Stimulated activated CD4-positive, alpha-beta T cell treated with anti-CD3 and anti-CD28 coated beads, Interleukin-2, amount 100 ng/mL, for 48 hours (primary cell): Measurements from ENCODE around the gene ZPR1.
"Not testable (repeated sequence)": the region's sequence is repeated elsewhere in the genome, so short reads cannot be mapped to it uniquely, and the experiment has no call there.

Experiments used
- DNase-seq, 2 donors: peaks; one replicate each; pipeline ENCODE4 v3.0.0-alpha.2; 2020

Gene ZPR1, protein sequence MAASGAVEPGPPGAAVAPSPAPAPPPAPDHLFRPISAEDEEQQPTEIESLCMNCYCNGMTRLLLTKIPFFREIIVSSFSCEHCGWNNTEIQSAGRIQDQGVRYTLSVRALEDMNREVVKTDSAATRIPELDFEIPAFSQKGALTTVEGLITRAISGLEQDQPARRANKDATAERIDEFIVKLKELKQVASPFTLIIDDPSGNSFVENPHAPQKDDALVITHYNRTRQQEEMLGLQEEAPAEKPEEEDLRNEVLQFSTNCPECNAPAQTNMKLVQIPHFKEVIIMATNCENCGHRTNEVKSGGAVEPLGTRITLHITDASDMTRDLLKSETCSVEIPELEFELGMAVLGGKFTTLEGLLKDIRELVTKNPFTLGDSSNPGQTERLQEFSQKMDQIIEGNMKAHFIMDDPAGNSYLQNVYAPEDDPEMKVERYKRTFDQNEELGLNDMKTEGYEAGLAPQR

DNA sequence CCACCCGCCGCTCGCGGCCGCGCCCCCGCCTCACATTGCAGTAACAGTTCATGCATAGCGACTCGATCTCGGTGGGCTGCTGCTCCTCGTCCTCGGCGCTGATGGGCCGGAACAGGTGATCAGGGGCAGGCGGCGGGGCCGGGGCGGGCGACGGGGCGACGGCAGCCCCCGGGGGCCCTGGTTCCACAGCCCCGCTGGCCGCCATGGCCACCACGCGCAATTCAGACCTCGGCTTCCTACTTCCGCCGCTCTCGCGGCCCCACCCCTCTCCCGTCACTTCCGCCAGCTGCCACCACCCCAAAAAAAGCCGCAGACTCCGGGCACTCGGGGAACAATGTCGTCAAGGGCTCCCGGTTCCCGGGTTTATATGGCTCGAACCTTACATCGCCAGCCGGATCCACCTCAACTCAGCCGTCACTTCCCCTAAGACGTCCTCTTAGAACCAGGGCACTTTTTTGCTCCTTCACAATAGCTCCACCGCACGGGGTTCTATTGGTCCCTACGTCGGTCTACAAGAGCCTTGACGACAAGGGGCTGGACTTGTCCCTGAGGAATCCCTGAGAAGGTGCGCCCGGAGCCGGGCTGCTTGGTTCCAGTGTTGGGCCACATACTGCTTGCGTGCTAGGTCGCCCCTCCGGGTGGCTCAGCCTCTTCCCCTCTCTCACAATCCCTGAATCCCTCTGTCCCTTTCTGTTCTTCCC is at the start of gene ZPR1:
TSS of gene ZPR1 (minus strand) at position 238 of the 701 bp plus-strand sequence. CDS start at position 205, 33 bp downstream.
- peak; percentile 74 to 75 for DNase-seq

DNA sequence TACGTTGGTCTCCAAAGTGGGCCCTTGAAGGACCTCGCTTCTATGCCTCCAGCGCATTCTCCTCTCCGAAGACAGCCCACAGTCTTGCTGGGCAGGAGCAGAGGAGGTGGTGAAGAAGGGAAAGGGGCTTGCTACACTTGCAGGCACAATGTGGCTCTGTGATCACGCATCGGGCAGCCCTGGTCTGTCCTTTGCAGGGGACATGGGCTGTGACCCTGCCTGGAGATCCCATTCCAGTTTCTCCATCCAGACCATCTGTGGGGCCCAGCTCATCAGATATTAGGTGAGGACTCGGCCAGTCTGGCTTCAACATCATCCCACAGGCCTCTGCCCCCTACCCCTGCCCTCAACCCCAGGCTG is 48.8 kb upstream of the ZPR1 start:
- no peak for DNase-seq

DNA sequence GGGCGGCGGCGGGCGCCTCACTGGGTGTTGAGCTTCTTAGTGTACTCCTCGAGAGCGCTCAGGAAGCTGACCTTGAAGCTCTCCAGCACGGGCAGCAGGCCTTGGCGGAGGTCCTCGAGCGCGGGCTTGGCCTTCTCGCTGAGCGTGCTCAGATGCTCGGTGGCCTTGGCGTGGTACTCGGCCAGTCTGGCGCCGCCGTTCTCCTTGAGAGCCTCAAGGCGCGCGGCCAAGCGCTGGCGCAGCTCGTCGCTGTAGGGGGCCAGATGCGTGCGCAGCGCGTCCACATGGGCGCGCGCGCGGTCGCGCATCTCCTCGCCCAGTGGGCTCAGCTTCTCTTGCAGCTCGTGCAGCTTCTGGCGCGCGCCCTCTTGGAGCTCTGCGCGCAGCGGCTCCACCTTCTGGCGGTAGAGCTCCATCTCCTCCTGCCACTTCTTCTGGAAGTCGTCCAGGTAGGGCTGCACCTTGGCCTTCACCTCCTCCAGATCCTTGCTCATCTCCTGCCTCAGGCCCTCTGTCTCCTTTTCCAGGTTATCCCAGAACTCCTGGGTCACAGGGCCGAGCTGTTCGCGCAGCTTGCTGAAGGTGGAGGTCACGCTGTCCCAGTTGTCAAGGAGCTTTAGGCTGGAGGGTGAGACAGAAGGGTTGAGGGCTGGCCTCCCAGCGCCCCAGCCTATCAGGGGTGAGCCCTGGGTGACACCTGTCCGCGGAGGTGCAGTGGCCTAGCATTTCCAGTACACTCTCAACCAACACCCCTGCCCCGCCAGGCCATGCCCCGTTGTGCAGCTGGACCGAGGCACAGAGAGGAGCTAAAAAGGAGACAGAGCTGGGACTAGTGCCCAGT is 48.2 kb upstream of the ZPR1 start:
- peak; percentile 63 to 73 for DNase-seq

DNA sequence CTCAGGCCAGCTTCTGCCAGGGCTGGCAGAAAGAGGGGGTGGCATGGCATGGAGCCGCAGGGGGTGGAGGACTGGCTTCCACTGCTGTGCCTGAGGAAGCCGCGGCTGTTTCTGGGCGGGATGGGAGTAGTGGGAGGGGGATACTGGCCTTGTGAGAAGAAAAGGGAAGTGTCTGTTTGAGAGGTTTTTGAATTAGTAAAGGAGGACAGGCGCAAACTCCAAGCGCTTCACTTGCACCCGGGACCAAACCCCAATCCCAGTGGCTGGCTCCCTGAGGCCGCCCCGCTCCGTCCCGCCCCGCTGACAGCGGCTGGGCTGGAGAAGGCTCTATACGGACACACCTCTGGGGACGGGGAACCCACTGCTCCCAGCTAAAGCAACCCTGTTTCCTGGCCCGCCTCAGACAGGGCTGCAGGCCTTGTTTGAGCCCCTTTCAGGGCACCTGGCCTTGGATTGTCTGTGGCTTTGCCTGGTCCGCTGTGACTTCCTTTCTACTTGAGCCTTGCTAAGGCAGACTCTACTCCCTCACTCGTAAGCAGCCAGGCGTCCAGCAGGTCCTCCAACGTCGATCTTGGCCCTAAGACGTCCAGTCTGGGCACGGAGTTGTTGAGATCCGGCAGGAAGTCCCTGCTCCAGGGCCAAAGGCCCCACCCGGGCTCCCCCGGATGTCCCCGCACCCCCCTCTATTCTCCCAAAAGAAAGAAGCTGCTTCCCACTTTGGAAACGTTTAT is 47.4 kb upstream of the ZPR1 start:
- DNase-seq, result no peak

DNA sequence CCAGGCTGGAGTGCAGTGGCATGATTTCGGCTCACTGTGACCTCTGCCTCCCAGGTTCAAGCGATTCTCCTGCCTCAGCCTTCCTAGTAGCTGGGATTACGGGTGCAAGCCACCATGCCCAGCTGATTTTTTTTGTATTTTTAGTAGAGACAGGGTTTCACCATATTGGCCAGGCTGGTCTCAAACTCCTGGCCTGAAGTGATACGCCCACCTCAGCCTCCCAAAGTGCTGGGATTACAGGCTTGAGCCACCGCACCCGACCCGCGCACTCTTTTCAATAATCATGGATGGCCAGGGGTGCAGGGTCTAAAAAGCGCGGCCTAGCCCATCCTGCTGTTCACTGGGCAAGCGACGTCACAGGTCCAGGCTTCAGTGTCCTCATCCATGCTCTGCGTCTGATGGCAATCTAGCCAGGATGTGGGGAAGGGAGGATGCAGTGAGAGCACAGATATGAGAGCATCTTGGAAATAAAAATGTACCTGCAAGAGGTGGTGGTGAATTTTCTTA is 46.8 kb upstream of the ZPR1 start:
- DNase-seq, result not testable (repeated sequence)

DNA sequence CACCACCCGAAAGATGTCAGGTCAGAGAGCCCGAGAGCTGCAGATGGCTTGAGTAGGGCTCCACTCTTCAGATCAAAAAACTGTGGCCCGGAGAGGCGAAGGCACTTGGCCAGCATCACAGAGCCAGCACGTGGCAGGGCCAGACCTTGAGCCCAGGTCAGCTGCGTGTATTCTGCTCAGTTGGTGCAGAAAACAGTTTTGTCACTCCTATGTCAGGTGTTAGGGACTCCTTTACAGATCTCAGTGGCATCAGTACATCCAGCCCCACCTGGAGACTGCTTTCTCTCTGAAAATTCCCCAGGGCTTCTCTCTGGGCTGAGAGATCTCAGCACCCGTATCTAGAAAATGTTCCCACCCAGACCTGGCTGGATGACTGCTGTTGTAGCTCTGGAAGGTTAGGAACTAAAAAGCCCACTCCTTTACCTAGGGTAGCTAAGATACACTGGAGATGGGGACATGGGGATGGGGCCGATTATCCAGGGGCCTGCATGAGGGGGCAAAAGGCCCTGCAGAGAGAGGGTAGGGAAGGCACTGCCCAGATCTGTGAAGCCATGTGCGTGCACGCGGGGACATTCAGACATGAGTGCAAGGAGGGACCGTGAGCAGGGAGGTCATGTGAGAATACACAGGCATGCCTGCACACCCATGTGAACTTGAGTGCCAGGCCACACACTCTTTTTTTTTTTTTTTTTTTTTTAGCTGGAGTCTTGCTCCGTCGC is 46.2 kb upstream of the ZPR1 start:
- DNase-seq, result no peak

DNA sequence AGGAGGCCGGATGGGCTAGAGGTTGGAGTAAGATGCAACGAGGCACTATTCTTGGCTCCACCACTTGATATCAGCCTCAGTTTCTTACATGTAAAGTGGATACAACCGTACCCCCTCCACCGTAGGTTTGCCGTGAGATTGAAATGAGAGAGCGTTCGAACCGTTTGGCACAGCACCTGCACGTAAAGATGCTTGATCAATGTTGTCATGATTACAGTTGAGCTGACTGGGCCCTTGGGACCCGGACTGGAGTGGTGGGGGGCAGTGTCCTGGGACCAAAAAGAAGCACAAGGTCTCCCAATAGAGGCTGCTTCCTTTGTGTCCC is 45.6 kb upstream of the ZPR1 start:
- no peak for DNase-seq

DNA sequence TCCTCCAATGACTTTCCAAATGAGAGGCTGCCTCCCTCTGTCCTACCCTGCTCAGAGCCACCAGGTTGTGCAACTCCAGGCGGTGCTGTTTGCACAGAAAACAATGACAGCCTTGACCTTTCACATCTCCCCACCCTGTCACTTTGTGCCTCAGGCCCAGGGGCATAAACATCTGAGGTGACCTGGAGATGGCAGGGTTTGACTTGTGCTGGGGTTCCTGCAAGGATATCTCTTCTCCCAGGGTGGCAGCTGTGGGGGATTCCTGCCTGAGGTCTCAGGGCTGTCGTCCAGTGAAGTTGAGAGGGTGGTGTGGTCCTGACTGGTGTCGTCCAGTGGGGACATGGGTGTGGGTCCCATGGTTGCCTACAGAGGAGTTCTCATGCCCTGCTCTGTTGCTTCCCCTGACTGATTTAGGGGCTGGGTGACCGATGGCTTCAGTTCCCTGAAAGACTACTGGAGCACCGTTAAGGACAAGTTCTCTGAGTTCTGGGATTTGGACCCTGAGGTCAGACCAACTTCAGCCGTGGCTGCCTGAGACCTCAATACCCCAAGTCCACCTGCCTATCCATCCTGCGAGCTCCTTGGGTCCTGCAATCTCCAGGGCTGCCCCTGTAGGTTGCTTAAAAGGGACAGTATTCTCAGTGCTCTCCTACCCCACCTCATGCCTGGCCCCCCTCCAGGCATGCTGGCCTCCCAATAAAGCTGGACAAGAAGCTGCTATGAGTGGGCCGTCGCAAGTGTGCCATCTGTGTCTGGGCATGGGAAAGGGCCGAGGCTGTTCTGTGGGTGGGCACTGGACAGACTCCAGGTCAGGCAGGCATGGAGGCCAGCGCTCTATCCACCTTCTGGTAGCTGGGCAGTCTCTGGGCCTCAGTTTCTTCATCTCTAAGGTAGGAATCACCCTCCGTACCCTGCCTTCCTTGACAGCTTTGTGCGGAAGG is 44.8 kb upstream of the ZPR1 start:
- no peak for DNase-seq

DNA sequence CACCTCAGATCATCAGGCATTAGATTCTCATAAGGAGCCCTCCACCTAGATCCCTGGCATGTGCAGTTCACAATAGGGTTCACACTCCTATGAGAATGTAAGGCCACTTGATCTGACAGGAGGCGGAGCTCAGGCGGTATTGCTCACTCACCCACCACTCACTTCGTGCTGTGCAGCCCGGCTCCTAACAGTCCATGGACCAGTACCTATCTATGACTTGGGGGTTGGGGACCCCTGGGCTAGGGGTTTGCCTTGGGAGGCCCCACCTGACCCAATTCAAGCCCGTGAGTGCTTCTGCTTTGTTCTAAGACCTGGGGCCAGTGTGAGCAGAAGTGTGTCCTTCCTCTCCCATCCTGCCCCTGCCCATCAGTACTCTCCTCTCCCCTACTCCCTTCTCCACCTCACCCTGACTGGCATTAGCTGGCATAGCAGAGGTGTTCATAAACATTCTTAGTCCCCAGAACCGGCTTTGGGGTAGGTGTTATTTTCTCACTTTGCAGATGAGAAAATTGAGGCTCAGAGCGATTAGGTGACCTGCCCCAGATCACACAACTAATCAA is 44.0 kb upstream of the ZPR1 start:
- no peak for DNase-seq

DNA sequence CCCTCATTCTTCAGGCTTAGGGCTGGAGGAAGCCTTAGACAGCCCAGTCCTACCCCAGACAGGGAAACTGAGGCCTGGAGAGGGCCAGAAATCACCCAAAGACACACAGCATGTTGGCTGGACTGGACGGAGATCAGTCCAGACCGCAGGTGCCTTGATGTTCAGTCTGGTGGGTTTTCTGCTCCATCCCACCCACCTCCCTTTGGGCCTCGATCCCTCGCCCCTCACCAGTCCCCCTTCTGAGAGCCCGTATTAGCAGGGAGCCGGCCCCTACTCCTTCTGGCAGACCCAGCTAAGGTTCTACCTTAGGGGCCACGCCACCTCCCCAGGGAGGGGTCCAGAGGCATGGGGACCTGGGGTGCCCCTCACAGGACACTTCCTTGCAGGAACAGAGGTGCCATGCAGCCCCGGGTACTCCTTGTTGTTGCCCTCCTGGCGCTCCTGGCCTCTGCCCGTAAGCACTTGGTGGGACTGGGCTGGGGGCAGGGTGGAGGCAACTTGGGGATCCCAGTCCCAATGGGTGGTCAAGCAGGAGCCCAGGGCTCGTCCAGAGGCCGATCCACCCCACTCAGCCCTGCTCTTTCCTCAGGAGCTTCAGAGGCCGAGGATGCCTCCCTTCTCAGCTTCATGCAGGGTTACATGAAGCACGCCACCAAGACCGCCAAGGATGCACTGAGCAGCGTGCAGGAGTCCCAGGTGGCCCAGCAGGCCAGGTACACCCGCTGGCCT is 42.5 kb upstream of the ZPR1 start:
- no peak for DNase-seq

DNA sequence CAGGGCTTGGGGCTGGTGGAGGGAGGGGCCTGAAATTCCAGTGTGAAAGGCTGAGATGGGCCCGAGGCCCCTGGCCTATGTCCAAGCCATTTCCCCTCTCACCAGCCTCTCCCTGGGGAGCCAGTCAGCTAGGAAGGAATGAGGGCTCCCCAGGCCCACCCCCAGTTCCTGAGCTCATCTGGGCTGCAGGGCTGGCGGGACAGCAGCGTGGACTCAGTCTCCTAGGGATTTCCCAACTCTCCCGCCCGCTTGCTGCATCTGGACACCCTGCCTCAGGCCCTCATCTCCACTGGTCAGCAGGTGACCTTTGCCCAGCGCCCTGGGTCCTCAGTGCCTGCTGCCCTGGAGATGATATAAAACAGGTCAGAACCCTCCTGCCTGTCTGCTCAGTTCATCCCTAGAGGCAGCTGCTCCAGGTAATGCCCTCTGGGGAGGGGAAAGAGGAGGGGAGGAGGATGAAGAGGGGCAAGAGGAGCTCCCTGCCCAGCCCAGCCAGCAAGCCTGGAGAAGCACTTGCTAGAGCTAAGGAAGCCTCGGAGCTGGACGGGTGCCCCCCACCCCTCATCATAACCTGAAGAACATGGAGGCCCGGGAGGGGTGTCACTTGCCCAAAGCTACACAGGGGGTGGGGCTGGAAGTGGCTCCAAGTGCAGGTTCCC is 41.8 kb upstream of the ZPR1 start, which contains the start of gene APOC3:
TSS of gene APOC3 (plus strand) at position 383 of the 659 bp plus-strand sequence. CDS start 676 bp downstream, outside the sequence.
- DNase-seq, result no peak

DNA sequence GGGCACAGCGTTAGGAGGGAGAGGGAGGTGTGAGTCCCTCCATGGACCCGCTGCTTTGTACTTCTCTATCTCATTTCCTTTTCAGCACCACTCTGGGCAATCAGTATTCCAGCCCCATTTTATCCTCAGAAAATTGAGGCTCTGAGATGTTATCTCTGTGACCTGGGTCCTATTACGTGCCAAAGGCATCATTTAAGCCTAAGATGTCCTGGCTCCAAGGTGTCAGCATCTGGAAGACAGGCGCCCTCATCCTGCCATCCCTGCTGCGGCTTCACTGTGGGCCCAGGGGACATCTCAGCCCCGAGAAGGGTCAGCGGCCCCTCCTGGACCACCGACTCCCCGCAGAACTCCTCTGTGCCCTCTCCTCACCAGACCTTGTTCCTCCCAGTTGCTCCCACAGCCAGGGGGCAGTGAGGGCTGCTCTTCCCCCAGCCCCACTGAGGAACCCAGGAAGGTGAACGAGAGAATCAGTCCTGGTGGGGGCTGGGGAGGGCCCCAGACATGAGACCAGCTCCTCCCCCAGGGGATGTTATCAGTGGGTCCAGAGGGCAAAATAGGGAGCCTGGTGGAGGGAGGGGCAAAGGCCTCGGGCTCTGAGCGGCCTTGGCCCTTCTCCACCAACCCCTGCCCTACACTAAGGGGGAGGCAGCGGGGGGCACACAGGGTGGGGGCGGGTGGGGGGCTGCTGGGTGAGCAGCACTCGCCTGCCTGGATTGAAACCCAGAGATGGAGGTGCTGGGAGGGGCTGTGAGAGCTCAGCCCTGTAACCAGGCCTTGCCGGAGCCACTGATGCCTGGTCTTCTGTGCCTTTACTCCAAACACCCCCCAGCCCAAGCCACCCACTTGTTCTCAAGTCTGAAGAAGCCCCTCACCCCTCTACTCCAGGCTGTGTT is 41.1 kb upstream of the ZPR1 start:
- DNase-seq, result no peak

DNA sequence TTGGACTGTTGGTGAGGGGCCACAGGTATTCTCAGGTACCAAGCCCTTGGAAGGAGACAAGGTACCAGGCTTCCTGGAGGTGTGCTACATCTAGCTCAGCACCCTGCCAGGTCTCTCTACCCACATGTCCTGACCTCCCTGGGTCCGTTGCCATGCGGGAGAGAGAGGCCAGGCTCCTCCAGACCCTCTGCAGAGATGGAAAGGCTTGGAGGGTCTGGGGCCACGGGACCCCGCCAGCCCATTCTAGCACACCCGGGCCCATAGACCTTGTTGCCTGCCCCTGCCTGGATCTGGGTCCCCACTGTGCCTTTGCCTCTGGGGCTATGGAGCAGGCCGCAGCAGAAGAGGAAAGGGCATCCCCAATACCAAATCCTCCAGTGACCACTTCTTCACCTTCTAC is 39.6 kb upstream of the ZPR1 start:
- DNase-seq, result no peak

DNA sequence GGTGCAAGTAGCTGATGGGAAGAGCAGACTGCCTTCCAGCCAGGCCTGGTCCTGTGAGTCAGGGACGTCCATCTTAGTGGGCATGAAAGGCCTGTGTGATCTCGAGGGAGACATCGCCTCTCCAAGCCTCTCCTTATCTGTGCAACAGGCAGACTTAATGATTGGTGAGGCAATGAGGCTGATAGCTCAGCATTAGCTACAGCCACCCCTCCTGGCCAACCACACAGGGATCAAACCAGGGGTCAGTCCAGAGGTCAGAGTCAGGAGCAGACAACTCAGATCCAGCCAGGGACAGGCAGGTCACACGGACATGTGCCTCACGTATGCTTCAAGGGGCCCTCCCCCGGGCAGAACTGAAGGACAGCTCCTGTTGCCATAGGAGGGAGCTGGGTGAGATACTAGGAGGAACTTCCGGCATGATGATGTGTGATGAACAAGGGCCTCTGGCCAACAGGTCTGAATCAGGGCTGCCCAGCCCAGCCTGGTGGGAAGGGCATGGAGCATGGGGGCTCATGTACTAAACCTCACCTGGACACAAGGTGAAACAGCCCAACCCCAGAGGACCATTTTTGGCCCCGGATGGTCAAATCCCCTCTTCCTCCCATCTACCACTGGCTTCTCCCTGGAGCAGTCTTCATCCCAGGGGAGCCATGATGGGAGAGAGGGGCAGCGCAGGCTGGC is 39.1 kb upstream of the ZPR1 start:
- DNase-seq, result no peak

DNA sequence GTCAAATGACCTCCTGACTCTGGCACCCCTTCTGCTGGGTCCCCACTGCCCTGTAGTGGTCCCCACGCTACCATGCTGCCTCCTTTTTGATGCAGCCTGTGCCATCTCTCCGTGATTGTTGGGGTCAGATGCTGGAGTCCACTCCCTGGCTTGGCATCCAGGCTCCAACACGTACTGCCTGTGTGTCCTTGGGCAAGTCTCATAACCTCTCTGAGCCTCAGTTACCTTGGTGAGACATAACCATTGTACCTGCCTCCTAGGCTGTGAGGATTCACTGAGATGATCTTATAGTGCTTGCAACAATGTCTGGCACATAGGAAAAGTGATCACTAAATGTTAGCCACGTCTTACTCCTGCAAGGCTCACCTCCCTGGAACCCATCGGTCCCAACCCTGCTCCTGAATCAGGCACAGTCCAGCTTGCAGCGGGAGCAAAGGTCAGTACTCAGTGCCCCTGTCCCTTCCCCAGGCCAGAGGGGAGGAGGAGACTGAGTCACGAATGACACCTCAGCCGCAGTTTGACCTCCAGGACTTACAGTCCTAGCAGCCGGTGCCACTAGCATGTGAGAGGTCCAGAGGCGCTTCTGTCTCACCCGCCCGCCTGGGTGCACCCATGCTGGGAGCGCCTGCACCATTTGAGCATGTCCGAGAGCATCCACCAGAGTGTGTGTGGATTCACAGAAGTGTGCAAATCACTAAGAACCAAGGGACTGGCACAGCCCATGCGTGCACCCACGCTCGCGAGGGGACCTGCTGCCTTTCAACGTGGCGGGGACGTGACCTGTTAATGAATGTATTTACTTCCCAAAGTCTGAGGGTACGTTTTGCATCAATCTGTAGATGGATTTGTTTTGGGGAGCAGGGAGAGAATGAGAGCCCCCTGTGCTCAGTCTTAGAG is 38.3 kb upstream of the ZPR1 start:
- no peak for DNase-seq

DNA sequence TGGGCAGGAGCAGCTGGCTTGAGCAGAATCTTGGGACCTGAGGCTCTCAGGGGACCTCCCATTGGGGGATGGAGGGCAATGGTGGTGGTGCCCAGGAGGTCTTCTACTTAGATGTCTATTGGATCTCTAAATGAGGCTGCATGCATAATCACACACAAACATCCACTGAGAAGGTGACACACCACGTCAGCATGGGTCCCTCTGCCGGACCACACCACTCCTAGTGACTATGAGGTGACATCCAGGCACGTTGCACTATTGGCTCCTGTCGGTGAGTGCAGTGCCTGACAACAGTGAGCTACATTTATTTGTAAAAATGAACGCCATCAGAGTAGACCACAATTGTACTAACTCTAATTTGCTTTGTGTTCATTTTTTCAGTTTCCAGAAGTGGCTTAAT is 37.6 kb upstream of the ZPR1 start:
- DNase-seq, result no peak
